ENCODE measurements around the gene PCBD2. TPM values are rescaled to one million over a fixed set of nuclear protein-coding genes. Genes with fewer than 3 reads are reported as not detected.
"Not testable (repeated sequence)": the region's sequence is repeated elsewhere in the genome, so short reads cannot be mapped to it uniquely, and the experiment has no call there.

Gene PCBD2
- 8.5 and 11.8 TPM in 2 replicates for total RNA-seq
- long read RNA-seq, transcript PCBD2-201 (4 exons, 1,223 nt), result major isoform, 9 of 13 reads
- long read RNA-seq, partial matches to known transcripts, result 1 of 13 reads
- long read RNA-seq, other reads (novel, unspliced or antisense), result 3 of 13 reads

DNA sequence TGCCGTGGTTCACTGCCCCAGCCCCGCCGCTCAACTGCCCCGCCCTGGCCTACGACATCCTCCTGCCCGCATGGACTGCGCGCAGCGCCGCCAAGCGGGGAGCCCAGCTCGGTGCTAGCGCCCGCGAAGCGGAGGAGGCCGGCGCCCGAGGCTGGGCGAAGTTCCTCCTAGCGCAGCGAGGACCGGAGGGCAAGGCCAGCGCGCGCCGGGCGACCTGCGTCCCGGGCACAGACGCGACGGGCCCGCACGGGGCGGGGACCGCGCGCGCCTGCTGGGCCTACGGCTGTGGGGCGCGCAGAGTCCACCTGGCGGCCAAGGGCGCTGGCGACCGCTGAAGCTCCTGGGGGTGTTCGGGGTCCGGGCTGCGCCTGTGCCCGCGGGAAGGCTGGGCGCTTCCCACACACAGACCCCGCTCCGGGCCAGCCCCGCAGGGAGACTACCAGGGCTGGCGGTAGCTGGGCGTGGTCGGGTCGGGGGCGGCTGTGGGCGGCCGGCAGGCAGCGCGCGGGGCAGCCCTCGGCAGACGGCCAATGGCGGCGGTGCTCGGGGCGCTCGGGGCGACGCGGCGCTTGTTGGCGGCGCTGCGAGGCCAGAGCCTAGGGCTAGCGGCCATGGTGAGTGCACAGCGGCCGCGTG, at the start of gene PCBD2:
Gene PCBD2 (plus strand): TSS at position 522 of the 636 bp plus-strand sequence. CDS start 9 bp downstream, at position 531.
- peak within 1 kb of the TSS; percentile 97 for H3K27ac Mint-ChIP-seq (ENCODE audit: unreplicated experiment)
- H3K27me3 Mint-ChIP-seq (ENCODE audit: unreplicated experiment), result no peaks in the 10 kb centered on the region
- peaks cover 10% of the 10 kb centered on the region for H3K4me1 Mint-ChIP-seq (ENCODE audit: unreplicated experiment)
- peaks cover 2% of the 10 kb centered on the region for H3K36me3 Mint-ChIP-seq (ENCODE audit: unreplicated experiment)
- peak; percentile 98 for DNase-seq (ENCODE audit: extremely low spot score, unreplicated experiment)
- H3K4me3 Mint-ChIP-seq (ENCODE audit: unreplicated experiment), result peak within 1 kb of the TSS; percentile 93
- H3K9me3 Mint-ChIP-seq (ENCODE audit: unreplicated experiment), result no peaks in the 10 kb centered on the region
- peak; percentile 96 for TF ChIP-seq CTCF (IDR thresholded peaks at IDR 0.05)

GRCh38 chr5:134856465-134856864, 48.5 kb upstream of the PCBD2 start:
- H3K4me1 Mint-ChIP-seq (ENCODE audit: unreplicated experiment); H3K27me3 Mint-ChIP-seq (ENCODE audit: unreplicated experiment); H3K9me3 Mint-ChIP-seq (ENCODE audit: unreplicated experiment); H3K4me3 Mint-ChIP-seq (ENCODE audit: unreplicated experiment); H3K27ac Mint-ChIP-seq (ENCODE audit: unreplicated experiment); DNase-seq (ENCODE audit: extremely low spot score, unreplicated experiment): not testable (repeated sequence)
- H3K36me3 Mint-ChIP-seq (ENCODE audit: unreplicated experiment), result peaks cover 31% of the 10 kb centered on the region

DNA sequence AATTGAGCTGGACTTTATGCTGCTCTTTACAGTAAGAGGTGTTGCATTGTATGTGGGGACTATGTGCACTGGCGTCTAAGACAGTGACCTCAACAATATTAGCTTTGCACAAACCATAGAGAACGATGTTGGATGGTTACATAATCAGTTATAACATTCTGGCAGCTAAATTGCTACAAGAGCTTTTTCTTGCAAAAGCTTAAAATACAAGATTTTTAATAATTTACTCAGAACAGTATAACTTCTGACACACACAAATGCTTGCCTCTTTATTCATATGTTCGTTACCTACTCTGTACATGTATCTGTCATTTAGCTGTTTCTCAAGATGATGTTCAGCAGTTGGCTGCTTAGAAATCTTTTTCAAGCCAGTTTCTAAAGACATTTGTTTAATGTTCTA, 47.5 kb upstream of the PCBD2 start:
- no peak for DNase-seq (ENCODE audit: extremely low spot score, unreplicated experiment)
- Mint-ChIP-seq H3K4me1 (ENCODE audit: unreplicated experiment) (peaks cover 4% of the 10 kb centered on the region), H3K27ac (ENCODE audit: unreplicated experiment) (no peak overlapping the region), H3K9me3 (ENCODE audit: unreplicated experiment) (no peaks in the 10 kb centered on the region), H3K27me3 (ENCODE audit: unreplicated experiment) (no peaks in the 10 kb centered on the region), H3K36me3 (ENCODE audit: unreplicated experiment) (peaks cover 28% of the 10 kb centered on the region), H3K4me3 (ENCODE audit: unreplicated experiment) (no peak overlapping the region)
- TF ChIP-seq CTCF (IDR thresholded peaks at IDR 0.05), result no peak

DNA sequence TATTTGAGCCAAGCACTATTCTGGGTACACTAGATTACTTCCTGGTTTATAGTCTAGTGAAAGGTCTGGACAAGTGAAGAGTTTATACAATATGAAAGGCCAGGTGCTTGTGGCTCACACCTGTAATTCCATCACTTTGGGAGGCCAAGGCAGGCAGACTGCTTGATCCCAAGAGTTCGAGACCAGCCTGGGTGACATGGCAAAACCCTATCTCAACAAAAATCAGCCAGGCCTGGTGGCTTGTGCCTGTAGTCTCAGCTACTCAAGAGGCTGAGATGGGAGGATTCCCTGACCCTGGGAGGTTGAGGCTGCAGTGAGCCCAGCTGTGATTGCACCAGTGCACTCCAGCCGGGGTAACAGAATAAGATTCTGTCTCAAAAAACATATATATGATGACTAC, 40.2 kb upstream of the PCBD2 start:
- no peak overlapping the region for H3K27ac Mint-ChIP-seq (ENCODE audit: unreplicated experiment)
- DNase-seq (ENCODE audit: extremely low spot score, unreplicated experiment), result no peak
- no peaks in the 10 kb centered on the region for H3K9me3 Mint-ChIP-seq (ENCODE audit: unreplicated experiment)
- H3K4me3 Mint-ChIP-seq (ENCODE audit: unreplicated experiment), result no peak overlapping the region
- no peaks in the 10 kb centered on the region for H3K27me3 Mint-ChIP-seq (ENCODE audit: unreplicated experiment)
- TF ChIP-seq CTCF (IDR thresholded peaks at IDR 0.05), result no peak
- peaks cover 16% of the 10 kb centered on the region for H3K36me3 Mint-ChIP-seq (ENCODE audit: unreplicated experiment)
- no peaks in the 10 kb centered on the region for H3K4me1 Mint-ChIP-seq (ENCODE audit: unreplicated experiment)

DNA sequence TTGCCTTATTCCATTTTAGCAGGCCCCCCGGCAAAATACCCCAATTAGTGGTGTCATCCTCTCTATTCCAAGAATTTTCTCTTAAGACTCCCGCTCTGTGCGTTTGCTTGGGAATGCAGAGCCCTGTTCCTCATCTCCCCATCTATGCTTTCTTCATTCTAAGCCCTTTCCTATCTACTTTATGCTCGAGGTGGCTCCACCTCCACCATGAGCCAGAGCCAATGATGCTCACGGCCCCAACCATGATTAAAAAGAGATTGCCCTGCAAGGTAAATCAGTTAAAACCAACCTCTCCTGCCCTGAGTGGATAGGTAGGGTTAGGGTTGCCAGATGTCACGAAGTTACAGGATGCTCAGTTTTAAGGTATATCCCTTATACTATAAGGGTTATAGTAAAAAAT, 31.4 kb upstream of the PCBD2 start:
- TF ChIP-seq CTCF (IDR thresholded peaks at IDR 0.05), result no peak
- Mint-ChIP-seq H3K27me3 (ENCODE audit: unreplicated experiment) (no peaks in the 10 kb centered on the region), H3K9me3 (ENCODE audit: unreplicated experiment) (no peaks in the 10 kb centered on the region), H3K27ac (ENCODE audit: unreplicated experiment) (peak overlapping the region; percentile 98), H3K4me1 (ENCODE audit: unreplicated experiment) (peaks cover 25% of the 10 kb centered on the region), H3K4me3 (ENCODE audit: unreplicated experiment) (peak overlapping the region; percentile 92), H3K36me3 (ENCODE audit: unreplicated experiment) (peaks cover 7% of the 10 kb centered on the region)
- no peak for DNase-seq (ENCODE audit: extremely low spot score, unreplicated experiment)
